Measurements from ENCODE around the gene IL3.

Gene IL3, protein sequence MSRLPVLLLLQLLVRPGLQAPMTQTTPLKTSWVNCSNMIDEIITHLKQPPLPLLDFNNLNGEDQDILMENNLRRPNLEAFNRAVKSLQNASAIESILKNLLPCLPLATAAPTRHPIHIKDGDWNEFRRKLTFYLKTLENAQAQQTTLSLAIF

DNA sequence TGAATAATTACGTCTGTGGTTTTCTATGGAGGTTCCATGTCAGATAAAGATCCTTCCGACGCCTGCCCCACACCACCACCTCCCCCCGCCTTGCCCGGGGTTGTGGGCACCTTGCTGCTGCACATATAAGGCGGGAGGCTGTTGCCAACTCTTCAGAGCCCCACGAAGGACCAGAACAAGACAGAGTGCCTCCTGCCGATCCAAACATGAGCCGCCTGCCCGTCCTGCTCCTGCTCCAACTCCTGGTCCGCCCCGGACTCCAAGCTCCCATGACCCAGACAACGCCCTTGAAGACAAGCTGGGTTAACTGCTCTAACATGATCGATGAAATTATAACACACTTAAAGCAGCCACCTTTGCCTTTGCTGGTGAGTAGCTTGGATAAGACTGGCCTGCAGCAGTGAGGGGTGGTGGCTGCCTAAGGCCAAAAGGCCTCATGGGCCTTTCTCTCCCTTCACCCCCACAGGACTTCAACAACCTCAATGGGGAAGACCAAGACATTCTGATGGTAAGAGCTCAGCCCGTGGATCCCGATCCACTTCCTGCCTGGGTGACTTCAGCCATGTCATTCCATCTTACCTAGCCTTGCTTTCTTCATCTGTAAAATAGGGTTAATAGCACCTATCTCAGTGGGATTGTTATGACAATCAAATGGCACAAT lies at the start of gene IL3:
TSS of gene IL3 (plus strand) at position 155 of the 661 bp plus-strand sequence. CDS start at position 207, 52 bp downstream.
- DNase-seq, result peak; percentile 27

DNA sequence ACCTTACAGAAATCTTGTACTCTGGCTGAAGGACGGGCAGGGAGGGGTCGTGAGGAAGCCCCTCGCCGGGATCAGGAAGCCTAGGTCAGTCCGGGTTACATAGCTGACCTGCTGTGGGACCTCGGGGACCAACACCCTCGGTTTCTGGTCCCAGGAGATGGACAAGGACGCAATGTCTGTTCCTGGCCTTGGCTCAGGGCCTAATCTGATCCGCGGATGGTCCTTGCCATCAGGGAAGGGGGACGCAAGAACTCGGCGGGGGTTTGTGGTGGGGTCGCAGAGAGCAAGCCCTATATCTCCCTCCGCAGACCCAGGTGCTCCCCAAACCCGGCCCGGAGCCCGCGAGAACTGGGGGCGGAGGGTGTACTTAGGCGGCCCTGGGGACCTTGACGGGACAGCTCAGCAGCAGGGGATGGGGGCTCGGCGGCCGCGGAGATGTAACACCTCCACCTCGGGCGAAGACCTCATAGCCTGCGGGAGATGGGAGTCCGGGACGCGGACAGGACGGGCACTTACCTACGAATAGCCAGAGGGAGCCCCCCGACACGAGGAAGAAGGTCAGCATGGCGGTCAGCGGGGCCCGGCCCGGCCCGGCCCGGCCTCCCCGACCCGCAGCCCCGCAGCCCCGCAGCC lies 49.4 kb upstream of the IL3 start:
- peak; percentile 28 for DNase-seq

DNA sequence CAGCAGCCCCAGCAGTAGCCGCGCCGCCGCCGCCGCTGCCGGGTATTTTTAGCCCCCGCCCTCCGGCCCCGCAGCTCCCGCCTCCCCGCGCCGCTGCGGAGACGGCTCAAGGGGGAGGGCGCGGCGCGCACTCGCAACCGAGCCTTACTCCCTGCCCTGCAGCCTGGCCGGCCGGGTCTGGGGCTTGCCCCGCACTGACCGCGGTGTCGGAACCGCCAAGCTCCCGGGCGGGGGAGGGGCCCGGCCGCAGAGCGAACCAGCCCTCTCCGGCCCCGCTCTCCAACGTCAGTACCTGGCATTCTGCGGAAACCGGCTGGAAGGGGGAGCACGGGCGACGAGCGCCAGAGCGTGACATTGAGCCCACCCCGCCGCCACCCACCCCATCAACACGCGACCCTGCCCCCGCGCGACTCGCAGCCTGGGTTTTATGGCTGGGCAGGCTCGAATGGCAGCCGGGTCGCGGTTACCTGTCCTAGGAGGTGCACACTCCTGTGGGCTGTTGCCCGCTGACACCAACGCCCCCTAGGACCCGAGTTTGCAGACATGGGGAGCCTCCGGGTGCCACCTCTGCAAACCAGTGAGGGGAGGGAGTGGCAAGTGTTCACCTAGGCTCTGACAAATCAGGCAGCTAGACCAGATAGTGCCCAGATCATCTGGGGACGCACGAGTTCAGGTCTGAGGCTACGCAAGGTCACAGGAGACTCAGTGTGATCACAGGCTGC lies 48.7 kb upstream of the IL3 start, which contains the start of gene ACSL6:
TSS of gene ACSL6 (minus strand) at position 37 of the 722 bp plus-strand sequence. CDS start 105 bp downstream, outside the sequence.
- DNase-seq, result peak; percentile 43

DNA sequence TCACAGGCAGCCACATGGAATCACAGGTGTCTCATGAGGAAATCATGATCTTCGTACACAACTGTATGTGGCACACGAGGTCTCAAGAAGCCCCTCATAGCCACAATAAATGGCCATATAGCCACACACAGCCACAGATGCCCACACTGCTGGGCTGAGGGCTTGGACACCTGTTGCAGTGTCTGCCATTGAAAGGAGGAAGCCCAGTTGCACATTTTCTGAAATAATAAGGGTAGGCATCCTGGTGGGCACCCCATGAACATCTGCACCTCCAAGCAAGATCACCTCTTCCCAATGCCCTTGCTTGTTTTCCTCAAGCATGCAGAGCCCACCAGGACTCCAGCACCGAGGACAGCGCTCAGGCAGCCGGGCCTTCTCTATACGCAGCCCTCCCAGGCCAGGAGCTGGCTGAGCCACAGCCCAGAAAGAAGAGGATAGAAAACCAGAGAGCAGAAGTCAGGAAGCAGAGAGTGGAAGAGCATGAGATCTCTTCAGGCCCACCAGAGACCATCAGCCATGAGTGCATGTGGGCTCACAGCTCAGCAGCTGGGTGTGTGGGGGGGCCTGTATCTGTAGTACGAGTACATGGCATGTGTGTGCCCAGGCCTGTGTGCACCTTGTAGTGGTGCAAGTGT lies 48.0 kb upstream of the IL3 start:
- DNase-seq, result peak; percentile 28

DNA sequence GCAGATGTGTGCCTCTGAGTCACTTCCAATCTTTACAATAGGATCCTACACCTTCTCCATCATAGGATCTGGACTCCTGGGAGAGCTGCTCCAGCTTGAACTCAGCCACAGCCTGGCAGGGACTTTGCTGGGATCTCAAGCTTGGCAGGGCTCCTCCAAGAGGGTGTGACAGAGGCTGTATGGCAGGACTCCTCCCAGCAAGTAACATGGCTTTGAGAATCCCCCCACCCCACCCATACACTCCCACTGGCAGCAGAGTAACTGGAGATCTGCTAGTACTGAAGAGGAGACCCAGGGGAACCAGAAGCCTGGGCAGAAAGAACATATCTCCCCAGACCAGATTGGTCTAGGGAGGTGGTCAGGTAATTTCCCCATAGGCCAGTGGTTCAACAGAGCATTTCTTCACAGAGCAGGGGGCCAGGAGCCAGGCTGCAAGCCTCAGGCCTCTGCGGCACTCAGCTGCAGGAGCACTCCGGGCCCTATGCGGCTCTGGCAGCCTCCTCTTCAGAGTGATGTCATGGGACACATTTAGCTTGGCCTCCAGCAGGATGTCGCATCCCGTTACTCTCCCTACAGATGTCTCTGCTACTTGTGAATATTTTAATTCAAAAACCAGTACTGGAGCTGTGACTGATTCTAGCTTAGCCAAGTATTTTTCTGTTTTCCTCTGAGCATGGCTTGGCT lies 47.3 kb upstream of the IL3 start:
- peak; percentile 29 for DNase-seq

DNA sequence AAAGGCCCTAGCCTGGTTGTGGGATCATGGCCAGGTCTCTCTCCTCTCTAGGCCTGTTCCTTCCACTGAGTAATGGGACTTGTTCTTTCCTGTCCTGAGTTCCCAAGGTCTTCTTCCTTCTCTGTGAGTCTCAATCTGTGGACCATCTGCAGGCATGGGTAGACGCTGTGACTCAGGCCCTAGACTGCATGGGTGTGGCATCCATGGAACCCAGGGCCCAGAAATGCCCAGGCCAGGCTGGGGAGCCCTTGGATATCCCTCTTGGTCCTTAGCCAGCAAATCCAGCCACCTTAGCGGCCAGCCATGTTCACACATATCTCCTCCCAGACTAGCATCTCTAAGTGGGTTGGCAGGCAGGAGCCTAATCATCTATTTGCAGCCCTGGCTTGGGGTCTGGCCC lies 46.7 kb upstream of the IL3 start:
- no peak for DNase-seq

DNA sequence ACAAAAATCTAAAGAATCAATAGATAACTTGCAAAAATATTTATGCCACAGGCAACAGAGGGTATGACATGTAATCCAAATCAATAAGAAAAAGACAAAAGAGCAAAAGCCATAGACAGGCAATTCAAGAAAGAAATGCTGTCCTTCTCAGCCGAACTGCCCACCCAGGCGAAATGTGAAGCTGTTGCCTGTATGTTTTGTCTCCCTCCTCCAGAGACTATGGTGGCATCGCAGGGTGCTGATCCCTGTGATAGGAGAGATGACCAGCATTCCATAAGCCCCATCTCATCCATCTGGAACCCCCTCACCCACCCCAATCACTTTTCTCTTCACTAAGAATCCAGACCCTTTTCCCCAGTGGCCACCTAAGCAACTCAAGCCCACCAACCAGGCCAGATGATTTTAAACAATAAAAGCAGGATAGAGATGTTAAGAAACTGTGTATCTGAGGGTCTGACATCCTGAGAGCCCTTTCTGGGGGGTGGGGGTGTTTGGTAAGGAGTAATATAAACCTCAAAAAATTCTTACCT lies 43.7 kb upstream of the IL3 start:
- no peak for DNase-seq

DNA sequence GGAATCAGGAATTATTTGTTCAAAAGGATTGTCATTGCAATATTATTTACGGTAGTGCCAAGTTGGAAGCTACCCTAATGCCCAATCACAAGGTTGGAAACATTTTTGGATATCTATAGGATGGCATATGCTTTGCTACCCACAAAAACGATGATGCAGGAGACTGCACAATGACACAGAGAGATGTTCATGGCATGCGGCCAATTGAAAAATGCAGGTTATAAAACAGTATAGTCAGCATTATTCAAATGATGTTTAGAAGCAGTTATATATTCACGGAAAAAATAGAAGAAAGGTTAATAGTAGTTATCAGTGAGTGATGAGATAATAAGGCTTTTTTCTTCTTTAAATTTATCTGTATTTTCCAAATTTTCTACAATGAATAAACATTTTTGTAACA lies 43.1 kb upstream of the IL3 start:
- no peak for DNase-seq

DNA sequence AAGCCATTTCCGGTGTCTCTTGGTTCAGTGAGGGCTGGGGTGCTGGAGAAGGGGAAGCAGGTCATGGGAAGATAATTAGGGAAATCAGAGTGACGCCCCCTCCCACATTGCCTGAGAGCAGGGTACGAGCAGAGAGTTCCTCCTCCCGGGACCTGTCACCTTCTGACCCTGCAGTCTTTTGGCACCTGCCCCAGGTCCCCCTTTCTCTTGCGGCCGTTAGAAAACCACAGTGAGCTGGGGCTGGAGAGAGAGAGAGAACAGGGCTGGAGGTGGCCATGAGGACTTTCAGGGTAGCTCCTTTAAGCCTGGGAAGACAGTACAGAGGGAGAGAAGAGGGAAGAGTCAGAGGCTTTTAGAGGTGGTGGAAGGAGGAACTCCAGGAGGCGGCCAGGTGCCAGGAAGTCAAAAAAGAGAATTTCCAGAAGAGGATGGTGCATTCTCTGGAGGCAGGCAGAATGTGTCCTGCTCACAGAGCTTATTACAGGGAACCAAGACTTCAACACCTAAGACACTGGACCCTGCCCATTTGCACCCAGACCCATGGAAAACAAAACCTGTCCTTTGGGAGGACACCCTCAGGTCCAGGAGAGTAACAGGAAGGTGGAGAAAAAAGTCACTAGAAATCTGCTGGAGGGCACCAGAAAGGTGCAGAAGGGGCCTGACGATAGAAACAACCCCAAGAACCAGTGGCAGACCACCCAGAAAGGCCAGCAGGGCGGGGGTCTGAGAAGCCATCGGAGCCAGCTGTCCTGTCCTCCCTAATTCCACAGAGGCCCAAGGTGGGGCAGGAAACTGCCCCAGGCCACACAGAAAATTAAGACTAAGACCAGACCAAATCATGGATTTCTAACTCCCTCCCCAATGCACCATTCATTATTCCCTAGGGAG lies 42.5 kb upstream of the IL3 start:
- DNase-seq, result no peak

DNA sequence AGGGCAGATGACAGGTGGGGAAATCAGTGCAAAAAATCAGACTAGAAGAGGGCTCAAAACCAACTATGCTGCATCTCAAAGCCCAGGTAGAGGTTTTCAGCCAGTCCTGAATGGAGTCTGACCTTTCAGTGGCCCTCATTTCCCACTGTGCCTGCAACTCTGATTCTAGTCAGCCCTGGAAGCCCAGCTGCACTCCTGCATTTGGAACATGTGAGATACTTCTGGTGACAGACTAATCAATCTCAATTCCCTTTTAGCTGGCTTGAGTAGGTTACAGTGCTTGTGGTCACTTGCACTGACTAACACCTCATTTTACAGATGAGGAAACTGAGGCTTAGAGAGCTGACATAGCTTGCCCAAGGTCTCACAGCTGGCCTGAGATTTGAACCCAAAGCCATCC lies 41.1 kb upstream of the IL3 start:
- DNase-seq, result no peak

DNA sequence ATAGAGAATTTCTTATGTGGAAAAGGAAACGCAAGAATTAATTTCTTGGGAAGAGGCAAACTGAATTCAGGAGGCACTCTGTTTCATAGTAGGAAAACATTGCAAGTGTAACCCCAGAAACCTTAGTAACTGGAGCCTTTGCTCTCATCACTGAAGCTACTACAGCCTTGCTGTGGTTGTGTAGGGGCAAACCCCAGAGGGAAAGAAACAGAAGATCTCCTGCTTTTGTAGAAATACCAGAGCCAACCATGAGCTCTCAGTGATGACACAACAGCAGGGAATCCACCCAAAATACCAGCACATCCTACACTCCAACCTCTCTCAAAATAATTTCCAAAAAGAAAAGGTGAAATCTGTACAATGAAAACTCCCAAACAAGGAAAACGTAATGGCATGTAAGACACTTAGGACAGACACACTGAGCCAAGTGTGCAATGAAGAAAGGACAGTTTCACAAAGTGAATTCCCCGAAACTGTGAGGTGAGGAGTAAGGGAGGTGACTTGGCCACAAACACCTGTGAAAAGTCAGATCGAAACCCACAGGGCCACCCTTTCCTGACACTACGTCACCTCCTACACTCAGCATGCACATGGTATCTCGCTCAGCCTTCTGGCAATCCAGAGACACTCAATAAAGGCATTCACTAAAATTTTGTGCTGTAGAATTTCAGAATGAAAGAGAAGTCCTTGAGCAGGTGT lies 40.4 kb upstream of the IL3 start:
- DNase-seq, result peak; percentile 56

DNA sequence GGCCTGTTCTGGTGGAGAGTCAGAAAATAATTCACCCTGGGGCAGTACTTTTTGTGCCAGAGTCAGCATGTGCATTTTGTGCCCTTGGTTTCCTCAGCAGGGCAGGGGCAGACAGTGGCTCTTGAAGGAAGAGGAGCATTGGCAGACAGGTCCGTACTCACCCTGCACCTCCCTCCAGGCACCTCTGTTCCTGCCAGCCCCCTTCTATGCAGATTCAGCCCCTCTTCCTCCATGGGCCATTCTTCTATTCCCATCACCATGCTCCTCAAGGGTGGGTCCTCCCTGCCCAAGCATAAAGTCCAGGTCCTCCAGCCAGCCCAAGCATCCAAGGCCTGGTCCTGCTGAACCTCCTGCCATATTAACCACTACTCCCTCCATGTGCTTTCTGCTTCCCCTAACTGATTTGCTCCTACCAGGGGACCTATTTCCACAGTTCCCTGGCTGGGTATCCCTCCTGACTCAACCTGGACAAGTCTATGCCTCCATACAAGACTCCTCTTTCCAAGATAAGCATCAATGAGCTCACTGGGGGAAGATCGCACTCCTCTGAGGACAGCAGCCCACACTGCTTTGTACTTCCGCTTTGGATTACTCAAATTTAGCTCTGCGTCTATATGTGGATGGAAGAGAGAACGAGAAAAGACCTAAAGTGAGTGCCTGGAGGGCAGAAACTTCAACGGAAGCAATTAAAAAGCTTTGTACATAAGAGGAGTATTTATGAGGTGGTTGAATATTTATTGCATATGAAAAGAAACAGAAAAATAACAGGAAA lies 39.7 kb upstream of the IL3 start:
- peak; percentile 34 for DNase-seq

DNA sequence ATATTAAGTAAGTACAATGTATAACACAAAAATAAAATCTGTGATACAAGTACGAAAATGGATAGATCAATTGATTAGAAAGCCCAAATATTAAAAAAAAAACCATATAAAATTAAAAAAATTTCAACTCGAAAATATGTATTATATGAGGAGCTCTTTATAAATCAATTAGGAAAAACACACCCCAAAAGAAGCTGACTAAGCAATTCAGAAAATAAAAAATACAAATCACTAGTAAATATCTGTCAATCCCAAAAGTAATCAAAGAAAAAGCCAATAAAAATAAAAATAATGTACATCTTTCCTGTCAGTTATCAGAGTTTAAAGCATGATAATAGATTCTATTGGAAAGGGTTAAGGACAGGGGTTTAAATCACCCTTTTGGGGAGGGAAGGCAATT lies 38.8 kb upstream of the IL3 start:
- no peak for DNase-seq

DNA sequence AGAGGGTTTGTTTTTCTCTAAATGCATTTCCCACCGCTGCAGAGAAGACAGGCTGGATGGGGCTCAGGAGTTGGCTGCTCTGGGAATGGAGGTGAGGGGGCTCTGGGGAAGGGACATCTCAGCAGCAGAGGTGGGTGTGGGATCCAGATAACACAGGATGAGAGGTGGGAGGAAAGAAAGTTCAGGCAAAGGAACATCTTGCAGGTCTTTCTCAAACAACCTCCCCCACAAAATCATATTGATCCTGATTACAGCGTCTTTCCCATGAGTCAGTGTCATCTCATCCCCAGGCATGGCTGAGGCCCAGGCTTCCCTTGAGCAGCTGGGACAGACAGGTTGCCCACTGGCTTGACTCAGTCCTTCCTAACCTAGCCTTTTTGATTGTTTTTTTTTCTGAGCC lies 37.7 kb upstream of the IL3 start:
- DNase-seq, result no peak

DNA sequence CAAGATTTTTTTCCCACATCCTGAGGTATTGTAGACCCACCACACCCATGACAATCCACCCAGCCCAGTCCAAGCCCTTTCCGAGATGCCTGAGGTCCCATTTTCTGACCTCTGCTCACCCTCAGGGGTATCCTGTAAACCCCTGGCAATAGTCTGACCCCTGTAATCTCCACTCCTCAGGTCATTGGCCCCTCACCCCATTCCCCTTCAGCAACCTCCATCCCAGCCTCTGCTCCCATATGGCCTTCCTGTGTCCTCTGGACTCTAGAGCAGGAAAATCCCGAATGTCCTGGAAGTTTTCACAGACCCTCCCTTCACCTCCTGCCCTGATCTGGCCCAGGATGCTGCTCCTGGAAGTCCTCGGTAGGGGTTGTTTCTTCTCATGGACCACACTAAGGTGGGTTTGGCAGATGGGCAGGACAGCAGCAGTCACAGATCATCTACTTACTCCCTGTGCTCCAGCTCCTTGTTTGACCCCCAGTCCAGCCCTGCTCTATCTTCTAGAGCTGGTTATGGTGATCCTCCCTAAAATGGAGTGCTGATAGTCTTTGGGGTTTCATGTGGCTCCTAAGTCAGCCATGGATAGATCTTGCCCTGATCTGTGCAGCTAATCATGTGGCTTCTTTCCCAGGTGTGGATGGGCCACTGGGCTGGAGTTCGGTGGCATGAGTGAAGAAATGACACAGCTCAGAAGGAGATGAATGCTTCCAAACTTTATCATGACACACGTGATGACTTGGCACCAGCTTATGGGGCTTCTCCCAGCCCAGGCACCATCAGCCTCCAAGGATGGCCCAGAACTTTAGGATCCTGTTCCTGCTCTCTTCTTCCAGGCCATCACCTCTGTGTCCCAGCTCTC lies 37.0 kb upstream of the IL3 start:
- no peak for DNase-seq

DNA sequence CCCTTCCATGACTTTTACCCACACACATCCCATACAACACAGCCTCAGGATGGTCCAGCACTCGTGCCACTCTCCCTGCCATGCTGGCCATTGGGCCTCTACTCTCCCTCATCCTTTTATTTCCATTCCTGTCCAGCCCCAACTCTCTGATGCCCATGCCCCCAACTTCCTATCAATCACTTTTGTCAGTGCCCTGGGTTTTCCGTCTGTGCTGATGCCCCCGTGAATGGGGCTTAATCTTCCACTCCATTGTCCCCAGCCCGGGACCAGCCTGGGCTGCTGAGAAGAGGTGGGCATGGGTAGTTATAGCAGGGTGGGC lies 36.4 kb upstream of the IL3 start:
- DNase-seq, result no peak

DNA sequence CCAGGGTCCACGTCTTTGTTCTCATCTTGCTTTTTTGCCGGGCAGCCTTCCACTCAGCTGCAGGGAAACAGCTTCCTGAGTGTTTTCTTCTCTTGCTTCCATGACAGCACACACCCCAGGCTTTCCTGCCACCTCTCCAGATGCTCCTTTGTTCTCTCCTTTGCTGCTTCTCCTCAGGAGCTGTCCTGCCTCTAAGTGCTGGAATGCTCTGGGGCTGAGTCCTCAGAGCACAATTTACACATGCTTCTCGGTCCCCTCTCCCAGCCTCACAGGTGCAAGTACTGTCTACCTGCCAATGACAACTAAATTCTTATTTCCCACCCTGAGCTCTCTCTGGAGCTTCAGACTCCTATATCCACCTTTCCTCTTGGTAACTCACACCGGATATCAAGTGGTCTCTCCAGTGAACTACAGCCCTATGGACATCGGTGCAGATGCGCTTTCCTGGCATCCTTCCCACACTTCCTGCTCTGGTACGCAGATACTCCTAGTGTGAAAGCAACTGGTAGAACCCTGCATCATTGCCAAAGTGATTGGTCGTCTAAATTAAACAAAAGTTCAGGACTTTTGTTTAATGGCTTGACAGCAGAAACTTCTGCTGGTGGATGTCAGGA lies 35.6 kb upstream of the IL3 start:
- DNase-seq, result no peak

DNA sequence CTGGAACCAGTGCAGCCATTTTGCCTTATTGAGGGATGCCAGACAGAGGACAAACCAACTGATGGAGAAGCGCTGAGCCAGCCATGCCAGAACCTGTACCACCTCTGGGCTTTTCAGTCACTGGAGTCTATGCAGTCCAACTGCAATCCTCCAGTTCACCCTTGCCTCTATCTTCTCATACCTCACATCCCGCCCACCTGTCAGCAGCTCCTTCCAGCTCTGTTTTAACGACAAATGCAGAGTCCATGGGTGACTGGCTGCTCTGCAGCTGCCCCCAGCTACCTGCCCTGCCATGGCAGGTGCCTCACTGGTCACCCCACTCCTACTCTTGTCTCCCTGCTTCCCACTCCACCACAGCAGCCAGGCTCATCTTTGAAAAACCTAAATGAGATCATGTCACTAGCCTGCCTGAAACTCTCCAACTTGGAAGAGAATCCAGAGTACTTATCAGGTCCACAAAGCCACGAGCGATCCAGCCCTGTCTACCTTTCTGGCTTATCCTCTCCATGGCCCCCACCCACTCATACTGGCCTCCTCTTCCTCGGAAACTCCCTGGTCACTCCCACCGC lies 35.0 kb upstream of the IL3 start:
- no peak for DNase-seq

Measured in activated CD4-positive, CD25-positive, alpha-beta regulatory T cell treated with anti-CD3 and anti-CD28 coated beads, Interleukin-2, amount 50 U/mL, for 72 hours (primary cell).